ENCODE data around the gene EPHA3. TPM values are rescaled to one million over a fixed set of nuclear protein-coding genes. Genes with fewer than 3 reads are reported as not detected.

The EPHA3 gene
- total RNA-seq, 1 experiment from 2014 or later = 0.74 TPM

- no peak for TF ChIP-seq ARID4B (CRISPR knock-in tag; IDR thresholded peaks at IDR 0.05; ENCODE audit: borderline replicate concordance)
- no peak for TF ChIP-seq FOXP1 (CRISPR knock-in tag; IDR thresholded peaks at IDR 0.05; ENCODE audit: borderline replicate concordance)
- no peak for TF ChIP-seq E2F4 (CRISPR knock-in tag; IDR thresholded peaks at IDR 0.05; ENCODE audit: borderline replicate concordance, low read depth)
- TF ChIP-seq, protein P1, sequence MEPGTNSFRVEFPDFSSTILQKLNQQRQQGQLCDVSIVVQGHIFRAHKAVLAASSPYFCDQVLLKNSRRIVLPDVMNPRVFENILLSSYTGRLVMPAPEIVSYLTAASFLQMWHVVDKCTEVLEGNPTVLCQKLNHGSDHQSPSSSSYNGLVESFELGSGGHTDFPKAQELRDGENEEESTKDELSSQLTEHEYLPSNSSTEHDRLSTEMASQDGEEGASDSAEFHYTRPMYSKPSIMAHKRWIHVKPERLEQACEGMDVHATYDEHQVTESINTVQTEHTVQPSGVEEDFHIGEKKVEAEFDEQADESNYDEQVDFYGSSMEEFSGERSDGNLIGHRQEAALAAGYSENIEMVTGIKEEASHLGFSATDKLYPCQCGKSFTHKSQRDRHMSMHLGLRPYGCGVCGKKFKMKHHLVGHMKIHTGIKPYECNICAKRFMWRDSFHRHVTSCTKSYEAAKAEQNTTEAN (CRISPR knock-in tag; IDR thresholded peaks at IDR 0.05) = no peak
- no peak for TF ChIP-seq ZNF121 (CRISPR knock-in tag; IDR thresholded peaks at IDR 0.05)
- TF ChIP-seq GRHL2 (CRISPR knock-in tag; IDR thresholded peaks at IDR 0.05; ENCODE audit: insufficient replicate concordance, severe bottlenecking) = no peak
- no peak for TF ChIP-seq JUN (CRISPR knock-in tag; IDR thresholded peaks at IDR 0.05)
- TF ChIP-seq GTF2I (CRISPR knock-in tag; conservative IDR thresholded peaks at IDR 0.05) = no peak
- TF ChIP-seq TCF7 (CRISPR knock-in tag; IDR thresholded peaks at IDR 0.05; ENCODE audit: low read depth) = no peak
- TF ChIP-seq ZBTB21 (CRISPR knock-in tag; IDR thresholded peaks at IDR 0.05; ENCODE audit: borderline replicate concordance) = no peak
- TF ChIP-seq, protein P2, sequence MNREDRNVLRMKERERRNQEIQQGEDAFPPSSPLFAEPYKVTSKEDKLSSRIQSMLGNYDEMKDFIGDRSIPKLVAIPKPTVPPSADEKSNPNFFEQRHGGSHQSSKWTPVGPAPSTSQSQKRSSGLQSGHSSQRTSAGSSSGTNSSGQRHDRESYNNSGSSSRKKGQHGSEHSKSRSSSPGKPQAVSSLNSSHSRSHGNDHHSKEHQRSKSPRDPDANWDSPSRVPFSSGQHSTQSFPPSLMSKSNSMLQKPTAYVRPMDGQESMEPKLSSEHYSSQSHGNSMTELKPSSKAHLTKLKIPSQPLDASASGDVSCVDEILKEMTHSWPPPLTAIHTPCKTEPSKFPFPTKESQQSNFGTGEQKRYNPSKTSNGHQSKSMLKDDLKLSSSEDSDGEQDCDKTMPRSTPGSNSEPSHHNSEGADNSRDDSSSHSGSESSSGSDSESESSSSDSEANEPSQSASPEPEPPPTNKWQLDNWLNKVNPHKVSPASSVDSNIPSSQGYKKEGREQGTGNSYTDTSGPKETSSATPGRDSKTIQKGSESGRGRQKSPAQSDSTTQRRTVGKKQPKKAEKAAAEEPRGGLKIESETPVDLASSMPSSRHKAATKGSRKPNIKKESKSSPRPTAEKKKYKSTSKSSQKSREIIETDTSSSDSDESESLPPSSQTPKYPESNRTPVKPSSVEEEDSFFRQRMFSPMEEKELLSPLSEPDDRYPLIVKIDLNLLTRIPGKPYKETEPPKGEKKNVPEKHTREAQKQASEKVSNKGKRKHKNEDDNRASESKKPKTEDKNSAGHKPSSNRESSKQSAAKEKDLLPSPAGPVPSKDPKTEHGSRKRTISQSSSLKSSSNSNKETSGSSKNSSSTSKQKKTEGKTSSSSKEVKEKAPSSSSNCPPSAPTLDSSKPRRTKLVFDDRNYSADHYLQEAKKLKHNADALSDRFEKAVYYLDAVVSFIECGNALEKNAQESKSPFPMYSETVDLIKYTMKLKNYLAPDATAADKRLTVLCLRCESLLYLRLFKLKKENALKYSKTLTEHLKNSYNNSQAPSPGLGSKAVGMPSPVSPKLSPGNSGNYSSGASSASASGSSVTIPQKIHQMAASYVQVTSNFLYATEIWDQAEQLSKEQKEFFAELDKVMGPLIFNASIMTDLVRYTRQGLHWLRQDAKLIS (CRISPR knock-in tag; IDR thresholded peaks at IDR 0.05; ENCODE audit: borderline replicate concordance) = no peak
- TF ChIP-seq ATF1 (CRISPR knock-in tag; IDR thresholded peaks at IDR 0.05) = no peak
- ChIA-PET POLR2A (no interaction called here), CTCF (no interaction called here)
- Mint-ChIP-seq H3K36me3 (no peaks in the 10 kb centered on the region), H3K4me3 (no peak overlapping the region), H3K9me3 (no peaks in the 10 kb centered on the region), H3K27me3 (ENCODE audit: low read depth) (no peaks in the 10 kb centered on the region), H3K4me1 (no peaks in the 10 kb centered on the region), H3K27ac (no peak overlapping the region)
- ATAC-seq = no peak
- DNase-seq (ENCODE audit: low spot score) = no peak
Measured at GRCh38 chr3:89144080-89144479, 36.7 kb downstream of the EPHA3 start.

- Mint-ChIP-seq H3K36me3 (no peaks in the 10 kb centered on the region), H3K27me3 (ENCODE audit: low read depth) (no peaks in the 10 kb centered on the region), H3K9me3 (no peaks in the 10 kb centered on the region), H3K4me1 (no peaks in the 10 kb centered on the region), H3K27ac (no peak overlapping the region), H3K4me3 (no peak overlapping the region)
- no peak for ATAC-seq
- POLR2A ChIA-PET = no interaction called here
- DNase-seq (ENCODE audit: low spot score) = no peak
- CTCF ChIA-PET = no interaction called here
- TF ChIP-seq ZNF317 (CRISPR knock-in tag; IDR thresholded peaks at IDR 0.05; ENCODE audit: borderline replicate concordance, low read depth) (no peak), TCF7 (CRISPR knock-in tag; IDR thresholded peaks at IDR 0.05; ENCODE audit: low read depth) (no peak), ZNF512 (CRISPR knock-in tag; IDR thresholded peaks at IDR 0.05; ENCODE audit: borderline replicate concordance) (no peak), TP53 (CRISPR knock-in tag; IDR thresholded peaks at IDR 0.05) (no peak), MAX (CRISPR knock-in tag; IDR thresholded peaks at IDR 0.05) (no peak), CBFB (CRISPR knock-in tag; IDR thresholded peaks at IDR 0.05; ENCODE audit: low read depth) (no peak), RORB (CRISPR knock-in tag; IDR thresholded peaks at IDR 0.05) (no peak), SMAD3 (CRISPR knock-in tag; IDR thresholded peaks at IDR 0.05; ENCODE audit: borderline replicate concordance) (no peak), ATF2 (CRISPR knock-in tag; IDR thresholded peaks at IDR 0.05; ENCODE audit: borderline replicate concordance, low read depth) (no peak)
Measured at GRCh38 chr3:89145995-89146394, 38.6 kb downstream of the EPHA3 start.

Measured in WTC11 (cell line).